ENCODE measurements around the gene PEX14.
"Not testable (repeated sequence)": the region's sequence is repeated elsewhere in the genome, so short reads cannot be mapped to it uniquely, and the experiment has no call there.

Gene PEX14

GRCh38 chr1:10450836-10451235 is 23.9 kb upstream of the PEX14 start:
- no peak for DNase-seq (ENCODE audit: low read depth in 2 of 2)

GRCh38 chr1:10451287-10451686 is 23.5 kb upstream of the PEX14 start:
- DNase-seq (ENCODE audit: low read depth in 2 of 2), result no peak

- no peak for DNase-seq (ENCODE audit: low read depth in 2 of 2)
These were observed 18.7 kb upstream of the PEX14 start for GRCh38 chr1:10456048-10456447.

- no peak for DNase-seq (ENCODE audit: low read depth in 2 of 2)
These were observed 18.1 kb upstream of the PEX14 start for GRCh38 chr1:10456661-10457060.

GRCh38 chr1:10457462-10457861 is 17.3 kb upstream of the PEX14 start:
- DNase-seq (ENCODE audit: low read depth in 2 of 2), result not testable (repeated sequence)

GRCh38 chr1:10457875-10458274 is 16.9 kb upstream of the PEX14 start:
- DNase-seq (ENCODE audit: low read depth in 2 of 2), result no peak

- DNase-seq (ENCODE audit: low read depth in 2 of 2), result no peak
These were observed 15.6 kb upstream of the PEX14 start for GRCh38 chr1:10459184-10459583.

GRCh38 chr1:10467078-10467477 is 7.7 kb upstream of the PEX14 start:
- no peak for DNase-seq (ENCODE audit: low read depth in 2 of 2)

GRCh38 chr1:10470043-10470442 is 4.7 kb upstream of the PEX14 start:
- no peak for DNase-seq (ENCODE audit: low read depth in 2 of 2)

GRCh38 chr1:10471411-10472219 is 3.1 kb upstream of the PEX14 start:
- DNase-seq (ENCODE audit: low read depth in 2 of 2), result no peak

GRCh38 chr1:10472220-10473144 is 2.3 kb upstream of the PEX14 start, which contains the start of gene DFFA:
Gene DFFA (minus strand): TSS chr1:10472529. CDS start chr1:10472458, 71 bp downstream.
- peak; percentile 78 to 80 for DNase-seq (ENCODE audit: low read depth in 2 of 2)

GRCh38 chr1:10473145-10473765 is 1.5 kb upstream of the PEX14 start:
- DNase-seq (ENCODE audit: low read depth in 2 of 2), result no peak

- DNase-seq (ENCODE audit: low read depth in 2 of 2), result not testable (repeated sequence)
These were observed 489 bp upstream of the PEX14 start for GRCh38 chr1:10474309-10474612.

GRCh38 chr1:10475510-10475909 is 760 bp downstream of the PEX14 start:
- no peak for DNase-seq (ENCODE audit: low read depth in 2 of 2)

GRCh38 chr1:10479296-10479695 is 4.5 kb downstream of the PEX14 start:
- DNase-seq (ENCODE audit: low read depth in 2 of 2), result no peak

GRCh38 chr1:10480614-10481013 is 5.9 kb downstream of the PEX14 start:
- DNase-seq (ENCODE audit: low read depth in 2 of 2), result no peak

- DNase-seq (ENCODE audit: low read depth in 2 of 2), result no peak
These were observed 9.8 kb downstream of the PEX14 start for GRCh38 chr1:10484521-10484920.

GRCh38 chr1:10489291-10490055 is 14.7 kb downstream of the PEX14 start:
- no peak for DNase-seq (ENCODE audit: low read depth in 2 of 2)

GRCh38 chr1:10490286-10490970 is 15.7 kb downstream of the PEX14 start:
- DNase-seq (ENCODE audit: low read depth in 2 of 2), result no peak

GRCh38 chr1:10494418-10494753 is 19.6 kb downstream of the PEX14 start:
- no peak for DNase-seq (ENCODE audit: low read depth in 2 of 2)
